Natural killer cell (primary cell): Measurements from ENCODE around the gene FOXN3. TPM values are rescaled to one million over a fixed set of nuclear protein-coding genes. Genes with fewer than 3 reads are reported as not detected.

Experiments
- ATAC-seq, 3 donors: fragments of 150-1000 bp in 2 of 3; fragments of 200-7000 bp in 1 of 3; cut with Tn5 transposase; 1 replicate in 1 of 3; 2 replicates in 2 of 3; pipeline ENCODE4 v1.10.0; 2021; ENCODE audit warnings: mild to moderate bottlenecking in 2 of 3, moderate library complexity in 2 of 3
- DNase-seq, 2 donors: peaks; one replicate each; pipeline versions ENCODE4 v3.0.0 to v3.0.0-alpha.2; 2013 to 2021; ENCODE audit warnings: mixed read lengths in 1 of 2
- H3K27ac ChIP-seq: one replicate; pipeline ENCODE4 v1.5.1; 2013; ENCODE audit warnings: mild to moderate bottlenecking, low read length
- H3K27me3 ChIP-seq: one replicate; pipeline ENCODE4 v1.6.1; 2013; ENCODE audit warnings: low read length; ENCODE audit not compliant: control insufficient read depth, insufficient read depth
- H3K36me3 ChIP-seq: one replicate; pipeline ENCODE4 v1.6.1; 2013; ENCODE audit warnings: low read length; ENCODE audit not compliant: control insufficient read depth, insufficient read depth
- H3K4me1 ChIP-seq: one replicate; pipeline ENCODE4 v1.6.1; 2013; ENCODE audit warnings: low read length; ENCODE audit not compliant: control insufficient read depth, insufficient read depth
- H3K4me3 ChIP-seq: one replicate; pipeline ENCODE4 v1.5.1; 2013; ENCODE audit warnings: low read length
- H3K9me3 ChIP-seq: one replicate; pipeline ENCODE4 v1.6.1; 2013; ENCODE audit warnings: low read length; ENCODE audit not compliant: control insufficient read depth, insufficient read depth
- H3K27ac Mint-ChIP-seq, 2 donors: one replicate each; pipeline ENCODE4 v1.8.0; 2022; ENCODE audit warnings: mild to moderate bottlenecking in 2 of 2, mixed read lengths in 2 of 2, moderate library complexity in 1 of 2
- H3K27me3 Mint-ChIP-seq, 2 donors: one replicate each; pipeline ENCODE4 v1.8.0; 2022; ENCODE audit warnings: low read depth in 2 of 2, mixed read lengths in 2 of 2
- H3K36me3 Mint-ChIP-seq: one replicate; pipeline ENCODE4 v1.8.0; 2022; ENCODE audit warnings: mixed read lengths
- H3K4me1 Mint-ChIP-seq, 2 donors: one replicate each; pipeline ENCODE4 v1.8.0; 2022; ENCODE audit warnings: mixed read lengths in 2 of 2
- H3K4me3 Mint-ChIP-seq: one replicate; pipeline ENCODE4 v1.8.0; 2022; ENCODE audit warnings: mild to moderate bottlenecking, moderate library complexity, mixed read lengths
- H3K9me3 Mint-ChIP-seq, 2 donors: one replicate each; pipeline ENCODE4 v1.8.0; 2022; ENCODE audit warnings: mixed read lengths in 2 of 2
- WGBS: methylation state at CpG from one replicate; pipeline ENCODE4 v1.1.7; 2013; ENCODE audit warnings: missing lambda C conversion rate; ENCODE audit not compliant: insufficient coverage; 5-methylcytosine and 5-hydroxymethylcytosine counted together
- intact Hi-C: fragments of 100-400 bp; cut with micrococcal nuclease; formaldehyde crosslinking; loops from one replicate; pipeline ENCODE4 v1.14.2; 2022
- total RNA-seq, 4 donors: library from RNA; stranded (reverse); fragments of 120-200 nt in 1 of 4; gene quantifications; one replicate each; pipeline versions ENCODE4 v1.2.3 to v1.2.4, GENCODE V29; 2013 to 2022
- TF ChIP-seq, protein P1 (sequence below): fragments of 200-600 bp; IDR thresholded peaks from one replicate; pipeline ENCODE4 v1.8.0; 2022; ENCODE audit warnings: antibody characterized with exemption

Gene FOXN3
- total RNA-seq, 3 donors from 2014 or later (not counting 1 experiment from before 2014, with no cell fraction given) = 209 to 216 (median 209) TPM

DNA sequence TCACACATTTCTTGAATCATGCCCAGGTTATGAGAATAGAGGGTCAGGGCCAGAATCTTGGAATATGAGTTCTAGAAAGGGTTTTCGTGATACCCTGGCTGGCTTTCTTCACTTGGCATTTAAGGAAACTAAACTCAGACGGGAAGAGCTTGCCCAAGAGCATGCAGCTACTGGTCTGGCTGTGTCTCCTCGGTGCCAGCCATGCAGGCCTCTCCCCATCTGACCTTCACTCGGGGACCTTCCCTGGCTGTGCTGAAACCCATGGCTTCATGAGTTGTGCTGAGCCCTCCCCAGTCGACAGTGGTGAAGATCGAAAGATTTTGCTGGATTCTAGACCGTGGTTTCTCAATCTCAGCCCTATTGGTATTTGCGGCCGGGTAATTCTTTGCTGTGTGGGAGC is 38.0 kb downstream of the FOXN3 start:
- H3K4me3 Mint-ChIP-seq = no peak overlapping the region
- peaks cover 11% of the 10 kb centered on the region for H3K9me3 ChIP-seq
- no peak overlapping the region for H3K27ac ChIP-seq
- no peak for DNase-seq
- H3K27ac Mint-ChIP-seq = peak overlapping the region; percentile 13 to 78
- H3K4me3 ChIP-seq = no peak overlapping the region
- H3K27me3 Mint-ChIP-seq = no peaks in the 10 kb centered on the region
- H3K4me1 ChIP-seq = peaks cover 11% of the 10 kb centered on the region
- TF ChIP-seq, protein P1, sequence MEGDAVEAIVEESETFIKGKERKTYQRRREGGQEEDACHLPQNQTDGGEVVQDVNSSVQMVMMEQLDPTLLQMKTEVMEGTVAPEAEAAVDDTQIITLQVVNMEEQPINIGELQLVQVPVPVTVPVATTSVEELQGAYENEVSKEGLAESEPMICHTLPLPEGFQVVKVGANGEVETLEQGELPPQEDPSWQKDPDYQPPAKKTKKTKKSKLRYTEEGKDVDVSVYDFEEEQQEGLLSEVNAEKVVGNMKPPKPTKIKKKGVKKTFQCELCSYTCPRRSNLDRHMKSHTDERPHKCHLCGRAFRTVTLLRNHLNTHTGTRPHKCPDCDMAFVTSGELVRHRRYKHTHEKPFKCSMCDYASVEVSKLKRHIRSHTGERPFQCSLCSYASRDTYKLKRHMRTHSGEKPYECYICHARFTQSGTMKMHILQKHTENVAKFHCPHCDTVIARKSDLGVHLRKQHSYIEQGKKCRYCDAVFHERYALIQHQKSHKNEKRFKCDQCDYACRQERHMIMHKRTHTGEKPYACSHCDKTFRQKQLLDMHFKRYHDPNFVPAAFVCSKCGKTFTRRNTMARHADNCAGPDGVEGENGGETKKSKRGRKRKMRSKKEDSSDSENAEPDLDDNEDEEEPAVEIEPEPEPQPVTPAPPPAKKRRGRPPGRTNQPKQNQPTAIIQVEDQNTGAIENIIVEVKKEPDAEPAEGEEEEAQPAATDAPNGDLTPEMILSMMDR = no peak
- H3K36me3 ChIP-seq = peaks cover 1% of the 10 kb centered on the region
- no peak for ATAC-seq
- peaks cover 56 to 67% of the 10 kb centered on the region in 2 donors for H3K4me1 Mint-ChIP-seq
- no peaks in the 10 kb centered on the region for H3K36me3 Mint-ChIP-seq
- no peaks in the 10 kb centered on the region for H3K27me3 ChIP-seq
- H3K9me3 Mint-ChIP-seq = no peaks in the 10 kb centered on the region
- intact Hi-C loops = no loop called here
- WGBS = 93% methylated on average over 9 of the region's 9 CpGs

DNA sequence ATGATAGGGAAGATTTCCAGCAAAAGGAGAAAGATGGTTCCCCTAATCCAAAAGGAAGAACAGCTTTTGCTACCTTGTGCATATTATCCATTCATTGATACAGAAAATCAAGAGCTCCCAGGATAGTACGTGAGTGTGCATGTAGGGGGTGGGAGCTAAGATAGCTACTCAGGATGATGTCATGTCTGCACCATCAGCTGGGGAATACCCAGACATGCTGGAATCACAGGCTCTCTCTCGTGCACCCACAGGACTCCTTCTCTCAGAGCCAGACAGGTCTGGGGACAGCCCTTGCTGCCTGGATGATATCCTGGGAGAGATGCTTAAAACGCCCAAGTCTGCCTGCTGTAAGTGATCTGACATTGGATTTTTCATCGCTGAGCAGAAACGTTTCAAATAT is 38.9 kb downstream of the FOXN3 start:
- WGBS = 81% methylated on average over 3 of the region's 5 CpGs
- no peaks in the 10 kb centered on the region for H3K36me3 ChIP-seq
- H3K27ac Mint-ChIP-seq = peak overlapping the region; percentile 10 to 78
- H3K4me1 Mint-ChIP-seq = peaks cover 53 to 63% of the 10 kb centered on the region in 2 donors
- DNase-seq (peak in 1 of 2 donors; percentile 61), ATAC-seq (peak; percentile 69 to 90 (median 84))
- H3K36me3 Mint-ChIP-seq = no peaks in the 10 kb centered on the region
- H3K4me1 ChIP-seq = peaks cover 7% of the 10 kb centered on the region
- H3K27me3 Mint-ChIP-seq = no peaks in the 10 kb centered on the region
- TF ChIP-seq, protein P1 = no peak
- H3K9me3 ChIP-seq = peaks cover 11% of the 10 kb centered on the region
- no peak overlapping the region for H3K27ac ChIP-seq
- H3K4me3 Mint-ChIP-seq = no peak overlapping the region
- H3K4me3 ChIP-seq = no peak overlapping the region
- intact Hi-C loops = no loop called here
- H3K27me3 ChIP-seq = no peaks in the 10 kb centered on the region
- no peaks in the 10 kb centered on the region for H3K9me3 Mint-ChIP-seq

DNA sequence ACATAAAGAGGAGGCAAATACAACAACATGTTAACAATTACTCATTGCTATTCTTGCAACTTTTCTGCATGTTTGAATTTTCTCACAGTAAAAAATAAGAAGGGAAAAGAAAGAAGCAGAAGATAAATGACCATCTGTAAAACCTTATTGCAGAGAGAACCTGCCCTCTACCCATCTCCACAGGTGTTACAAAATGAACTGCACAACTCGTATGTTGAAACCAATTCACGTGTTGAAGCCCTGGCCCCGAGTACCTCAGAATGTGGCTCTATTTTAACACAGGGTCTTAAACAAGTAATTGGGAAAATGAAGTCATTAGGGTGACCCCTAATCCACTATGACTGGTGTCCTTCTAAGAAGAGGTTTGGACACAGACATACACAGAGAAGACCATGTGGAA is 39.5 kb downstream of the FOXN3 start:
- H3K36me3 ChIP-seq = no peaks in the 10 kb centered on the region
- intact Hi-C loops = no loop called here
- Mint-ChIP-seq H3K27ac (peak overlapping the region; percentile 10 to 78), H3K36me3 (no peaks in the 10 kb centered on the region), H3K4me3 (no peak overlapping the region), H3K4me1 (peaks cover 53 to 63% of the 10 kb centered on the region in 2 donors), H3K27me3 (no peaks in the 10 kb centered on the region), H3K9me3 (no peaks in the 10 kb centered on the region)
- no peaks in the 10 kb centered on the region for H3K27me3 ChIP-seq
- WGBS = 86% methylated on average over 3 of the region's 3 CpGs
- H3K4me1 ChIP-seq = peaks cover 10% of the 10 kb centered on the region
- no peak overlapping the region for H3K27ac ChIP-seq
- peaks cover 11% of the 10 kb centered on the region for H3K9me3 ChIP-seq
- TF ChIP-seq, protein P1 = no peak
- DNase-seq = no peak
- ATAC-seq = peak in 1 of 3 donors; percentile 30
- H3K4me3 ChIP-seq = no peak overlapping the region

DNA sequence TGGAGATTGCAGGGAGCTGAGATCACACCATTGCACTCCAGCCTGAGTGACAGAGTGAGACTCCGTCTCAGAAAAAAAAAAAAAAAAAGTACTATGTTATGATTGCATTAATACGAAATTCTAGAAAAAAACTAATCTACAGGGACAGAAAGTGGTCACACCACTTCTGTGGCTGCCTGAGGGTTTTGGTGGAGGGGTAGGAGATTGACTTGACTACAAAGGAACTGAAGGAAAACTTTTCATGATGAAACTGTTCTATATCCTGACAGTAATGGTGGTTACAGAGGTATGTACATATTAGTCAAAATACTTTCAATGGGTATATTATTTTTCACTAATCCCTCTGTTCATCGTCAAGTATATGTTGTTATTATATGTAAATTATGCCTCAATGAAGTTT is 42.1 kb downstream of the FOXN3 start:
- Histone ChIP-seq H3K4me3 (no peak overlapping the region), H3K4me1 (peaks cover 25% of the 10 kb centered on the region), H3K36me3 (no peaks in the 10 kb centered on the region), H3K9me3 (peaks cover under 1% of the 10 kb centered on the region), H3K27me3 (no peaks in the 10 kb centered on the region), H3K27ac (no peak overlapping the region)
- DNase-seq (no peak), ATAC-seq (no peak)
- Mint-ChIP-seq H3K27ac (peak overlapping the region; percentile 21 to 35), H3K4me1 (peaks cover 68 to 75% of the 10 kb centered on the region in 2 donors), H3K36me3 (no peaks in the 10 kb centered on the region), H3K9me3 (no peaks in the 10 kb centered on the region), H3K4me3 (no peak overlapping the region), H3K27me3 (no peaks in the 10 kb centered on the region)
- intact Hi-C loops = no loop called here
- TF ChIP-seq, protein P1 = no peak
- no CpG with 5 or more reads among the region's 3 CpGs for WGBS
